Measurements from ENCODE around the gene L3MBTL1.

Gene L3MBTL1

DNA sequence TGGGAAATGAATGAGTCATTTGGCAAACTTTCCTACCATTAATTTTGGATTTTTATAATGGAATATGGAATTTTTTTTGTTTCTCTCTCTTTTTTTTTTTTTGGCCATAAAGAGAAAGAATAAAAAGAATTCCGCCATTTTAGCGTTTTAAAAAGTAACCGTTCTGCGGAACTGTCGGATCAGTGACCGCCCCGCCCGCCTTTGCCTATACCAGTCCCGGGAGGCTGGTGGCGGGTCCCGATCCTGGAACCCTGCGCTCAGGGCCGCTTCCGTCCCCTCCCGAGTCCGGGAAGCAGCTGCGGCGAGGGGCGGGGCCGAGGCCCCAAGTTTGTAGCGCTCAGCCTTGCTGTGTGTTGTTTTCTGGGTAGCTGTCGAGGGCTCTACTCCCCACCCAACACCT is 609 bp downstream of the L3MBTL1 start:
- DNase-seq = no peak

DNA sequence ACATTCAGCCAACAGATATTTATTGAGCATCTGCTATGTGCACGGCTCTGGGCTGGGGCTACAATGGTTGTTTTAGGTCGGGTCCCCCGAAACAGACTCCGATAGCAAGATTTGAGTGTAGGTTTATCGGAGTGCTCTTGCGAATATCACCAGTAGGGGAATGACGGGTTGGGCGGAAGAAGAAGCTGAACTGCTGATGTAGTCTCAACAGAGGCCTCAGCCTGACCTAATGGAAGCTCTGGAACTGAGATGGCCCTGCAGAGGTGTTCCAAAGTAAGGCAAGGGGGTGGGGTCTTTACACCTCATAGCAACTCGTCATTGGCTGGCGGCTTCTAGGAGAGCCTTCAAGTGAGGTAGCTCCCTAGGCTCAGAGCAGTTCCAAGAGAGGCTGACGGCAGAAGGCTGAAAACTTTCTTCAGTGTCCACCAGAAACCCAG is 1.1 kb downstream of the L3MBTL1 start:
- no peak for DNase-seq

DNA sequence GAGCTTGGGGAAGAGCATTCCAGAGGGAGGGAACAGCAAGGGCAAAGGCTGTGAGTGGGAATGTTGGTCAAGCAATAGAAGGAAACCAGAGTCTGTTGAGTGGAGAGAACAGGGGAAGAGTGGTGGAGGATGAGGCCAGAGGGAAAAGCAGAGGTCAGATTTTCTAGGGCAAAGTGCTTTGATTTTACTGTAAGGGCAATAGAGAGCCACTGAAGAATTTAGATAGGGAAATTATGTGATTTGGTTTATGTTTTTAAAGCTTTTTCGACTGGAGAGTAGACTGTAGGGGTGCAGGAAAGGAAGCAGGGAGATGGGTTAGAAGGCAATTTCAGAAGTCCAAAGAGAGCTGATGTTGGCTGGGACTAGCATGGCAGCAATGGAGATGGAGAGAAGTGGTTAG is 4.4 kb downstream of the L3MBTL1 start:
- no peak for DNase-seq

DNA sequence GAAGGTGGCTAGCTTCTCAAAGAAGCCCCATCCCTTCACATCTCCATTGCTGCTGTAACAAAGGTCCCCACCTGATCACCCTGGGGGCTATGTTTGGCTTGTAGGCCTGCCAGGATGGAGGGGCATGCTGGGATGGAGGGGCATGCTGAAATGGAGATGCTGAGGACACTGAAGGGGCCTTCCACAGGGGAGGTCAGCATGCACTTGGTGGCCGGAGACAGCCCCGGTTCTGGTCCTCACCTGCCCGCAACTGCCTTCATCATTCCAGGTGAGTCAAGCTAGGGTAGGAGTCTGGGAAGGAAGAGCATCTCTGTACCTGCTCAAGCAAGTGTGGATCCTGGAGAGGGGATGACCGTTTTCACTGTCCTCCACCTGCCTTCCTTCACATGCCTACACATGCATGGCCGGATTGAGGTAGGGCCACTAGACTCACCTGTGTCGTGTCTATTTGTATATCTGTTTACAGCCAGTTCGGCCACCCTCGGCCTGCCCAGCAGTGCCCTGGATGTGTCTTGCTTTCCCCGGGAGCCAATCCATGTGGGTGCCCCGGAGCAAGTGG is 6.0 kb downstream of the L3MBTL1 start:
- DNase-seq = no peak

DNA sequence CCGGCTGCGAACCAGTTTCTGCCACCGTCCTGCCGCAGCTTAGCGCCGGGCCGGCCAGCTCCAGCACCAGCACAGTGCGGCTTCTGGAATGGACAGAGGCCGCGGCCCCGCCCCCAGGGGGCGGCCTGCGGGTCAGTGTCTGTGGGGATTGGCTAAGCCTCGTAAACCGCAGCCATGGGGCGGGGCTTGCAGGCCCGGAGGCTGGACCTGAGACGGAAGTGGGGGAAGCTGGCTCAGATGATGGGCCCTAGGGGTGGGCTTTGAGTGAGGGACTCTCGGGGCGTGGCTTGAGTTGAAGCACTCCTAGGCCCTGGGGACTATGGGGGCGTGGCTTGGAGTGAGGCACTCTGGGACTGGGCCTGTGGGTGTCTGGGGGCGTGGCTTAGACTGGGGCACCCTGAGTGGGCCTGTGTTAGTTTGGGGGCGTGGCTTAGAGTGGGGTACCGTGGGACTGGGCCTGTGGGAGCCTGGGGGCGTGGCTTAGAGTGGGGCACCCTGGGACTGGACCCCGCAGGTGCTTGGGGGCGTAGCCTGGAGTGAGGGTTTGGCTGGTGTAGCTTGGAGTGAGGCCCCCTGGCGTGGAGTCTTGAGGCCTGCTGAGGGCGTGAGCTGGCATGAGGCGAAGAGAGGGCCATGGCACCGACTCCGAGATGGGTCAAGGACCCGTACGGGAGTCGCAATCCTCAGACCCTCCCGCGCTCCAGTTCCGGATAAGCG is 6.6 kb downstream of the L3MBTL1 start:
- peak; percentile 96 for DNase-seq

DNA sequence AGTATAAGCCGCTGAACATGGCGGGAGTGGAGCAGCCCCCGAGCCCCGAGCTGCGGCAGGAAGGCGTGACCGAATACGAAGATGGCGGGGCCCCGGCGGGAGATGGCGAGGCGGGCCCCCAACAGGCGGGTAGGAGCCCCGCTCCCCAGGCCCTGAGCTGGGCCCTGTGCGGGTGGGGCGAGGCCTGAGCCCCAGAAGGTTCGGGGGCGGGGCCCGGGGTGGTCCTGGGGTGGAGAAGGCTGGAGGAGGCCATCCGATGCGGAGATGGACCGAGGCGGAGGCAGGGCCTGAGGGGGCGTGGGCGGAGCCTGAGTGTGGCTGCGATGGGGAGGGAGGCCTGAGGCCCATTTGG is 7.1 kb downstream of the L3MBTL1 start:
- DNase-seq = peak; percentile 10

DNA sequence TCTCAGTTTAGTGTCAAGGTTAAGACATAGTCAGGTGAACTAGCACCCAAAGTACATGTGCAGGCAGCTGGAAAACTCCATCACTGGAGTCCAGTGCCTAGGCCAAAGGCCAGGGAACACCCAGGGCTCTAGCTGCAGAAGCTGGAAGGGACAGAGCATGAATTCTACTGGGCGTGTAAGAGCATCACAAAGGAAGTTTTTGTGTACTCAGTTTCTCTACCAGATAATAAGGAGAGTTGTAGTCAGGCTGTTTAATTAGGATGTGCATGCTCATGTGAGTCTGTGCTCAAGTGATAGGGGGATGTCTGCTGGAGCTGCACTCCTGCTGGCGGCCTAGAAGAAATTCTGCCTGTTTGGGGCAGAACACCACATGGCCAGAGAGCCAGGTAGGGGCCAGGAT is 8.1 kb downstream of the L3MBTL1 start:
- DNase-seq = no peak

DNA sequence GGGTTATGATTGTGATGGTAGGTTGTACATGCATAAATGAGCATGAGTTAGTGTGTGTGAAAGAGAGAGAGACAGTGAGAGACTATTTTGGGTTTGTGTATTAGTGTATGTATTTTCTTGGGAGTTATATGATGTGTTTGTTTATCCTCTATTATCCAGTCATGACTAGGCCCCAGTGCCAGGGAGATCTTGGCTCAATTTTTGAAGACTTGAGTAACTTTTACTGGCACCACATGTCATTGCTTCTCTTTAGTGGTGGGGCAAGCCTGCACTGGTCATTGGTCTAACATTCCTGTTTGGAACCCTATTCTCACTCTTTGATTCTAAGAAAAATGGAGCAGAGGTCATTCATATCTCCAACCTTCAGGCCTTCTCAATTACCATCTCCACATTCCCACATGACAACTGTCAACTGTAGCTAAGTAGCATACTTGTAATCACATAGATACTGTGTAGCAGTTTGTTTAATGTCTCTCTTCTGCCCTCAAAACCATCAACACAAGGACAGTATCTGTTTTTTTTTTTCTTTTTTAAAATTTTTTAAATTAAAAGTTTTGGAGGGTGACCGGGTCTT is 8.8 kb downstream of the L3MBTL1 start:
- DNase-seq = no peak

DNA sequence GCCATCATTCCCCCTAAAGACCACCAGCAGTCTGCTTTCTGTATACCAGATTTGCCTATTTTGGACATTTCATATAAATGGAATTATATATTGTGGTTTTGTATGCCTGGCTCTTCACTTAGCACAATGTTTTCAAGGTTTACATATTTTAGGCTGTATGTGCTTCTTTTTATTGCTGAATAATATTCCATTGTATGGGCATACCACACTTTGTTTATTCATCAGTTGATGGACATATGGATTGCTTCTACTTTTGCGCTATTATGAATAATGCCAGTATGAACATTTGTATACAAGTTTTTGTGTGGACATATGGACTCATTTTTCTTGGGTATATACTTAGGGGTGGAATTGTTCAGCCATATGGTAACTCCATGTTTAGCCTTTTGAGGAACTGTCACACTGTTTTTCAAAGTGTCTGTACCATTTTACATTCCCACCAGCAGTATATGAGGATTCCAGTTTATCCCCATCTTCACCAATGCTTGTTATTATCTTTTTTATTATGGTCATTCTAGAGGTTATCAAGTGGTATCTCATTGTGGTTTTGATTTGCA is 12.7 kb downstream of the L3MBTL1 start:
- no peak for DNase-seq

DNA sequence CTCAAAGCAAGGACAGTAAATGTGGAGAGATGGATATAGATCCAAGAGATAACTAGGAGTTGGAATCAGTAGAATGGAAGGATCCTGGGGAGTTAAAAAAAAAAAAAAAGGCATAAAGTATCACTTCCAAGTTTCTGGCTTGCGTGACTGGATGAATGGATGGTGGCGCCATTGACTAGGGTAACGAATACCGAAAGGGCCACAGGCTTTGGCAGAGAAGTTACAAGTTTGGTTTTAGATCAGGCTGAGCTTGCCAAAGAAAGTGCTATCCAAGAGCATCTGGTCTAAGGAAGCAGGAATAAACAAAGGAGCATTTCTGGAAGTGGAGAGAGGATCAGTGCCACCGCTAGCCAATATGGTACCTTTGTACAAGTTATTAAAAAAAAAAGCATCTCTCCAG is 17.5 kb downstream of the L3MBTL1 start:
- no peak for DNase-seq

DNA sequence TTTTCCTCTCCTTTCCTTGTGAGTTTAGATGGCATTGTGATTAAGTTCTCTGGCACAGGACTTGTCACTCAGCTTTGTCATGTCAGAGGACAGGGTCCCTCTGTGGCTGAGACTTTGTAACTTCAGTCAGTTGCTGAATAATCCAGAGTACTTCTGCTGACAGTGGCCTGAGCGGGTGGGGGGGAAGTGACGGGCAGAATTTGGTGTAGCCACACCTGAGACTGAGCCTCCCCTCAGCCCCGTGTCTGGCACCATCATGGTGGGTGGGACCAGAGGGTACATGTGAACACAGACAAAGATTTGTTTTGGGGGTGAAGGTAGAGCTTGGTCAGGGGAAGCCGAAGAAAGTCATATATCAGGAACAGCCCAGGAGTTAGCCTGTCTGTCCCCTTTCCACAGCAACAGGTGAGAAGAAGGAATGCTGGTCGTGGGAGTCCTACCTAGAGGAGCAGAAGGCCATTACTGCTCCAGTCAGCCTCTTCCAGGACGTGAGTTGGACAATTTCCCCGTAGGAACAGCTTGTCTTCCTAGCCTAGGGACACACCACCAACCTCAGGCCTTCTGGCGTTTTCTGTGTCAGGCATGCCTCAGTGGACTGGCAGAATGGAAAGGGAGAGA is 20.9 kb downstream of the L3MBTL1 start:
- no peak for DNase-seq

DNA sequence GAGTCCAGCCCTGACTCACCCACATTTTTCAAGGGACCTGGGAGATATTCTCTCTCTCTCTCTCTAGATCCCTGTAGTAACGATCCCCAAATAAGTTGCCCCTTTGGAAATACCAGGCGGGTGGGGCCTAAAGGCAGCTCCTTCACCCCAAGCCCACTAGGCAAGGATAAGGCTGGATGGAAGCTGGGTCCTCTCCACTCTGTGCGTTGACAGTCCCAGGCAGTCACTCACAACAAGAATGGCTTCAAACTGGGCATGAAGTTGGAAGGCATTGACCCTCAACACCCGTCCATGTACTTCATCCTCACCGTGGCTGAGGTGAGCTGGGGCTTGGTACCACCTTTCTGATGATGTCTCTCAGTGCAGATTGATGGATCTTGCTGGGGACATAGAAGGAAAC is 21.6 kb downstream of the L3MBTL1 start:
- DNase-seq = no peak

DNA sequence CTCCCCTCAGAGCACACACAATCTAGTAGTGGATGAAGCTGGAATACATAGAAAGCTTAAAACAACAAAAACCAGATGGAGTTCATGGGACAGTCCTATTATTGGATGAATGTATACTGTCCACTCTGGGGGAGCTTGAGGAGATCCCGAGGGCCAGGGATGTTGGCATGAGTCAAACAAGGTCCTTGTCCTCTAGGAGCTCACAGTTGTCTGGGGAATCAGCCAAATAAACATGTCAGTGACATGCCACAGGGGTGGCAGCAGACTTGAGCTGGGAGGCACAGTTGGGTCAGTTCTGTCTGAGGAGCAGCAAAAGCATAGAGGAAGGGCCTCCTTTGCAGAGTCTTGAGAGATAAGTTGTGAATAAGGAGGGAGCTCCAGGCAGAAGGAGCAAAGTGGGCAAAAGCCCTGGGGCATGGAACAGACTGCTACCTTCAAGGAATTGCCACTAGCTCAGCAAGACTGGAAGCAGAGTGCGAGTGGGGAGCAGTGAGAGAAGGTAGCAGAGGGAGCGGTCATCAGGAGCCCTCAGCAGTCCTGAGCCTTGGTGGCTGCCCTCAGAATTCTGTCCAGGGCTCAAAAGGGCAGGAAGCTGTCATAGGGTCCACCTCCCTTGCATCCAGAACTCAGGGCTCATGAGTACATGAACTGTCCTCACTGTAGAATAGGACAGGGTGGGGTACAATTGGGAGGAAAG is 22.1 kb downstream of the L3MBTL1 start:
- no peak for DNase-seq

DNA sequence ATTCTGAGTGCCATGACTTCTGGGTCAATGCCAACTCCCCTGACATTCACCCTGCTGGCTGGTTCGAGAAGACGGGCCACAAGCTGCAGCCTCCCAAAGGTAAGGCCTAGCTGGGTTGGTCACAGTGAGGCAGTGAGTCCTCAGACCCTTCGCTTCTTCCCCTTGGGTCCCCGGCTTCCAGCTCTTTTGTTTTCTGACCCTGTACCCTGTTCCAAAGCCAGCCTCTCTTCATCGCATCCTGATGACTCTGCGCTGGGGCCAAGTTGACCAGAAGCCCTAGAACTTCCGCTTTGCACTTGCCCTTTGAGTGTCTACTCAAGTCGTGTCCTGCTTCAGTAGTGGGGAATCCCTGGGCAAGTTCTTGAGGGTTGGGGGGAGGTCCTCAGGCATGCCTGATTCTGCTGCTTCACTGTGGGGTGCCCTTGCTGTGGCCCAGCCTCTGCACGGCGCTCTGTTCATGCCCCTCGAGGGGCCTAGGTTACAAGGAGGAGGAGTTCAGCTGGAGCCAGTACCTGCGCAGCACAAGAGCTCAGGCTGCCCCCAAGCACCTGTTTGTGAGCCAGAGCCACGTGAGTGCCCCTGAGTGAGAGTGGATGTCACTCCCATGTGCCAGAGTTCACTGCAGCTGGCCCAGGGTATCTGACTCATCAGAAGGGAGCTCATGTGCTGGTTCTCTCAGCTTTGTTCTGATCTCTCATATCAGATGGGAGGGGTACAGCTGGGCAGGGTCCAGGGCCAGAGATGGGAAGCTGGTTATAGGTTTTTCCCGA is 23.0 kb downstream of the L3MBTL1 start:
- DNase-seq = no peak

DNA sequence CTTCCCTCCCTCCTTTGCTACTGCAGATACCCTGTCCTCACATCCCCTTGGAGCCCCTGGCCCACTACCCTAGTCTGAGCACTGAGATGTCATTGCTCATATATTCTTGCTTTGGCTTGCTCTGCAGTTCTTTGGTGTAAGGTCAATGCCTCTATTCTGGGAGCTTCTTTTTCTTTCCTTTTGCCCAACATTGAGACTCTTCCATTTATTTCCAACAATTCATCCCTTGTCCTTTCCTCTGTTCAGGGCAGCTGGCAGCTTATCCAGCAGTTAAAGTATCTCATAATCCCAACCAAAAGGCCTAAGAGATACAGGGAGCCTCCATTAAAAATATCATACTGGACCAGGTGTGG is 23.6 kb downstream of the L3MBTL1 start:
- no peak for DNase-seq

DNA sequence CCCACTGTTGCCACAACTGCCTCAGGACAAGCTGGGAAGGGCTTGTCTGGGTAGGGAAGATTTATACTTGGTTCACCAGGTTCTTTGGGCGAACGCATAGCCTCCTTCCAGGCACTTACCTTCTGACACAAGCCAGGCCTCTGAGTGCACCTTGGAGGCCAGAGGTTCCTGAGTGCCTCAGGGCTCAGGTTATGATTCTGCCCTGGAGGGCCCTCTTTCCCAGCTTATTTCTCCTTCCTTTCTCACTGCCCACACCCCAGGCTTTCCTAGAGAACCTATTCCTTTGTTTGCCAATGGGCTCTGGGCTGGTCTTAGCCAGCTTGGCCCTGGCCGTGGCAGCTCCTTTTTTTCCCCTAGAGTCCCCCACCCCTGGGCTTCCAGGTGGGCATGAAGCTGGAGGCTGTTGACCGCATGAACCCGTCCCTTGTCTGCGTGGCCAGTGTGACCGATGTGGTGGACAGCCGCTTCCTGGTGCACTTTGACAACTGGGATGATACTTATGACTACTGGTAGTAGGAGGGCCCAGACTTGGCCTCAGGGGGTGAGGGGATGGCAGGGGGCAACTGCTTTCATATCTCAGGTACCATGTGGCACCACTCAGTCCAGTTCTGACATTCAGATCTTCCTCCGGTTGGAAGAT is 25.0 kb downstream of the L3MBTL1 start:
- DNase-seq = no peak

DNA sequence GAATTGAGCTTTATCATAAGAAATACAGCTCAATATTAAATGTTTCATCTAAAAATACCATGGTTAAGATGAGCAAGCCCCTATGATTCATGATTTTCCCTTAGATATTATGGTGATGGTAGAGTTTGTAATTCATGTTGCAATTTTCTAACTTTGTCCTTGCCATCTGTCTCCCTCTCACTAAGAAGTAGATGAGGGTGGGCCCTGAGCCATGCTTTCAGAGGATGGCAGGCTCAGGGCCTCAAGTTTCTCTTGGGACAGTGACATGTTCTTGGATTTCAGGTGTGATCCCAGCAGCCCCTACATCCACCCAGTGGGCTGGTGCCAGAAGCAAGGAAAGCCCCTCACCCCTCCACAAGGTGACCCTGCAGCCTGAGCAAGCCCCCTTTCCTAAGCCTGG is 25.6 kb downstream of the L3MBTL1 start:
- no peak for DNase-seq

DNA sequence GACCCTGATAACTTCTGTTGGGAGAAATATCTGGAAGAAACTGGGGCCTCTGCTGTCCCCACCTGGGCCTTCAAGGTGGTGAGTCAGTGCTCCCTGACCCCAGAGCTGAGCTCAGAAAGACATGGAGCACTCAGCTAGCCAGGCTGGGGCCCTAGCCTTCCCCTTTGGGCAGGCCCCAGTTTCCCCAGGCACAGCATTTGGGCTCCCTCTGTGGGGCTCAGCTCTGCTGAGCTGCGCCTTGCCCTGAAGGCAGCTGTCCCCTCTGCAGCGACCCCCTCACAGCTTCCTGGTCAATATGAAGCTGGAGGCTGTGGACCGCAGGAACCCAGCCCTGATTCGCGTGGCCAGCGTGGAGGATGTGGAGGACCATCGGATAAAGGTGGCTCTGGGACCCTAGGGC is 26.5 kb downstream of the L3MBTL1 start:
- DNase-seq = no peak

DNA sequence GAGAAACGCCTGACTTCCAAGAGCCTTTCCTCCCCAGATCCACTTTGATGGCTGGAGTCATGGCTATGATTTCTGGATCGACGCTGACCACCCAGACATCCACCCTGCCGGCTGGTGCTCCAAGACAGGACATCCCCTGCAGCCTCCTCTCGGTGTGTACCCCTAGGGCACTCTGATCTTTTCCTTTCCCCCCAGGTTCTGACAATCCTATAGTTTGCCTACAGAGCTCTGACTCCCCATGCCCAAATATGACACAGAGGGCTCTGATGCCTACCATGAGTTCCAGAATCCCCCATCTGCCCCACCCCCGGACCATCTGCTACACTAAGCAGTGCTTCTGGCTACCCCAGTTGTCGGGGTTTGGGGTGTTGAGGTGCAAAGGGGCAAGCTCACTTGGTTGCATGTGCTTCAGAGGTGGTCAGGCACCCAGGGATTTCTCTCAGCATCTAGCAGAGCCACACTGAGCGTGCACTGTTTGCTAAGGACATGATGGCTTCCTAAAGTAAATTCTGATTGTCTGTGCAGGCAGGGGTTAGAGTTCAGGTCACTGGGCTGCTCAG is 27.4 kb downstream of the L3MBTL1 start:
- DNase-seq = no peak

DNA sequence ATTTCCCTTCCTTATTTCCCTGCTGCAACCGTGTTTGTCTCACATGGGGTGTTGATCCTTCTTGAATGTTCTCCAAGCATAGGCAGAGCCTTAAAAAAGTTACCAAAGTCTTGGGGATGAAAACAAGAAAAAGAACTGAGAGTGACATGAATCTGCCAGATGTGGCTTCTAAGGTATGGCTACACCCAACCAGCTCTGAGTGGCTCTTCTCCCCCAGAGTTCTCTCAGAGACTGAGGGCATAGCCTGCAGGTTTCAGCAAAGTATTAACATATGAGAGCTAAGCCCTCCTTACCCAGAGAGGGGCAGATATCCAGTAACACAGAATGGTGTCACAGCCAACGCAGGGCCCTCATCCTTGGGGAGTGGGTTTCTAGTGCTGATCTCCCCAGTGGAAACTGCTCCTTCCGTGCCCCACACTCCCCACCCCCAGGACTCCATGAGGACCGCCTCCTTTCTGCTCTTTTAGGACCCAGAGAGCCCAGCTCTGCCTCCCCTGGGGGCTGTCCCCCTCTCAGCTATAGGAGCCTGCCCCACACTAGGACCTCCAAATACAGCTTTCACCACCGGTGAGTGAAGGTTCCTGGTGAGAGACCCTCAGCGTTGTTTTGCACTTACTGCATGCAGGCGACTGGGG is 28.0 kb downstream of the L3MBTL1 start:
- no peak for DNase-seq
